ENCODE measurements around the gene HAGHL. TPM values are rescaled to one million over a fixed set of nuclear protein-coding genes. Genes with fewer than 3 reads are reported as not detected.

HAGHL gene
- total and polyA plus RNA-seq, 7 donors = 0.92 to 10.5 (median 3.6) TPM

DNA sequence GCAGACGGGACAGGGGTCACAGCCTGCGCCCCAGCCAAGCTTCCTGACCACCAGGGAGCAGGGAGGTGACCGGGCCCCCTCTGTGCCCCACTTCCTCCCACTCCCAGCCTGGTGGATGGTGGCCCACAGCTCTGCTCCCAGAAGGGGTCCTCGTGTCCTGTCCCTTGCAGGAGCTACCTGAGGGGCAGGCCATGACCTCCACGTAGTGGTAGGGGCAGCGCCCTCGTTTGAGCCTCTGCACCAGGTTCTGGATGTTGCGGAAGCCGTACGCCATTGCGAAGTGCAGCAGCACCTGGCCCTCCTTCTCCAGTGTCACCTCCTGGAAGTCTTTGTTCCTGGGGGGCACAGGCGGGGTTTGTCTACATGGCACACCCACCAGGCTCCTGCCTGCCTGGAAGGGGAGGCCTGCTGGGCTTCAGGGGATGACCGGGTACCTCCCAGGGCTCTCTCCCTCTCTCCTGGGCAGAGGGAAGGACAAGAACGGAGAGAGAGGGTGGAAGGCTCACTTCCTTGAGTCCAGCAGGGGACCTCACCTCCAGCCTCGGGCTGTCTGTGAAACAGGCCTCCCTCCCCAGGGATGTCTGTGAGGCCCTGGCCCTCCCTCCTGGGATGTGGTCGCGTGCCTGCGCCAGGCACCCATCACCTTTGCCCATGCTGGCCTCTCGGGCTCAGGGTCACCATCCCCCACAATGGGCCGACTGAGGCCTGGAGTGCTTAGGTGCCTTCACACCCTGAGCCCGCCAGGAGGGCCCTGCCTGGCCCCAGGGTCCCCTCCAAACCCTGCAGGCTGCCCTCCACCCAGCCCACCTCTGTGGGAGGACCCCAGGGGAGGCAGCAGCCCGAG, 4.0 kb downstream of the HAGHL start:
- peaks cover 6 to 42% (median 22%) of the 10 kb centered on the region in 4 donors for H3K36me3 ChIP-seq
- intact Hi-C loops (cut with DNase I) = no loop called here
- no peak overlapping the region for H3K4me3 ChIP-seq
- H3K27me3 ChIP-seq = peaks cover 23 to 35% (median 28%) of the 10 kb centered on the region in 3 donors
- peaks cover 0 to 31% (median 27%) of the 10 kb centered on the region in 4 donors for H3K4me1 ChIP-seq
- DNase-seq = no peak
- TF ChIP-seq, protein P1, sequence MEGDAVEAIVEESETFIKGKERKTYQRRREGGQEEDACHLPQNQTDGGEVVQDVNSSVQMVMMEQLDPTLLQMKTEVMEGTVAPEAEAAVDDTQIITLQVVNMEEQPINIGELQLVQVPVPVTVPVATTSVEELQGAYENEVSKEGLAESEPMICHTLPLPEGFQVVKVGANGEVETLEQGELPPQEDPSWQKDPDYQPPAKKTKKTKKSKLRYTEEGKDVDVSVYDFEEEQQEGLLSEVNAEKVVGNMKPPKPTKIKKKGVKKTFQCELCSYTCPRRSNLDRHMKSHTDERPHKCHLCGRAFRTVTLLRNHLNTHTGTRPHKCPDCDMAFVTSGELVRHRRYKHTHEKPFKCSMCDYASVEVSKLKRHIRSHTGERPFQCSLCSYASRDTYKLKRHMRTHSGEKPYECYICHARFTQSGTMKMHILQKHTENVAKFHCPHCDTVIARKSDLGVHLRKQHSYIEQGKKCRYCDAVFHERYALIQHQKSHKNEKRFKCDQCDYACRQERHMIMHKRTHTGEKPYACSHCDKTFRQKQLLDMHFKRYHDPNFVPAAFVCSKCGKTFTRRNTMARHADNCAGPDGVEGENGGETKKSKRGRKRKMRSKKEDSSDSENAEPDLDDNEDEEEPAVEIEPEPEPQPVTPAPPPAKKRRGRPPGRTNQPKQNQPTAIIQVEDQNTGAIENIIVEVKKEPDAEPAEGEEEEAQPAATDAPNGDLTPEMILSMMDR (IDR thresholded peaks at IDR 0.05) = no peak
- TF ChIP-seq POLR2AphosphoS5 (IDR thresholded peaks at IDR 0.05) (no peak), POLR2A (IDR thresholded peaks at IDR 0.05) (no peak), EP300 (IDR thresholded peaks at IDR 0.05) (no peak)
- H3K27ac ChIP-seq = no peak overlapping the region
- H3K9me3 ChIP-seq = no peaks in the 10 kb centered on the region
- 88 to 91% methylated on average over 22 of the region's 22 CpGs for WGBS, 2 donors

DNA sequence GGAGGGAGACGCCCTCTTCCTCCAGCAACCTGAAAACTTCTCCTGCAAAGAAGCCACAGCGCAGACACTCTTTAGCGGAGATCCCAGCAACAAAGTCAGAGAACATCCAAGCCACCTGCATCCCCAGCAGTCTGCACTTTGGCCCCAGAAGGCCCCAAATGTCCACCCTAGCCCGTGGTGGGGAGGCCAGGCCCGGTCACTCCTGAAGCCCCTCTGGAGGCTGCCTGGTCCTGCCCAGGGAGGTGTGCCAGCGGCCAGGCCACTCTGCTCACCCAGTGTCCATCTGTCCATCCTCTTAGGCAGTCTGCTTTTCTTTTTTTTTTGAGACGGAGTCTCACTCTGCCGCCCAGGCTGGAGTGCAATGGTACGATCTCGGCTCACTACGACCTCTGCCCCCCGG, 5.4 kb downstream of the HAGHL start:
- H3K36me3 ChIP-seq = peaks cover 20 to 57% (median 33%) of the 10 kb centered on the region in 4 donors
- H3K27ac ChIP-seq = no peak overlapping the region
- TF ChIP-seq EP300 (IDR thresholded peaks at IDR 0.05) (no peak), POLR2A (IDR thresholded peaks at IDR 0.05) (no peak), POLR2AphosphoS5 (IDR thresholded peaks at IDR 0.05) (no peak)
- TF ChIP-seq, protein P1 (IDR thresholded peaks at IDR 0.05) = no peak
- peaks cover 0 to 17% (median 16%) of the 10 kb centered on the region in 4 donors for H3K4me1 ChIP-seq
- 94 to 96% methylated on average over 12 of the region's 12 CpGs for WGBS, 2 donors
- no peak overlapping the region for H3K4me3 ChIP-seq
- H3K9me3 ChIP-seq = no peaks in the 10 kb centered on the region
- no peak for DNase-seq
- intact Hi-C loops (cut with DNase I) = no loop called here
- peaks cover 10 to 22% (median 14%) of the 10 kb centered on the region in 3 donors for H3K27me3 ChIP-seq

DNA sequence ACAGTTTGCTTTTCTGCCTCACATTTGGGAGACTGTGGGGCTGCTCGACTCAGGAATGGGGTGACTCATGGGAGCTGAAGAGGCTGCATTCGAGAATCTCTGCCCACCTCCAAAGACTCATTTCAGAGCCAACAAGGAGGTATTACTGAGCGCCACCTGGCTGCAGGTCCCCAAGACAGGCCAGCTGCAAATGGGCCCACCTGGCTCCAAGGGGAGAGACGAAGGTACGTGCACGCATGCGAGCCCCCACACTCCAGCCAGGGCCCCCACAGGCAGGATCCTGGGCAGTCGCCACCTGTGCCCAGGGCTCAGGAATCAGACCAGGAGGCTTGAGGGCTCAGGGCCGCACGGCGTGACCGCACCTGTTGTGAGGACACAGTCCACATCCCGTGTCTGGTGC, 6.0 kb downstream of the HAGHL start:
- intact Hi-C loops (cut with DNase I) = no loop called here
- peaks cover 4 to 15% (median 10%) of the 10 kb centered on the region in 3 donors for H3K27me3 ChIP-seq

DNA sequence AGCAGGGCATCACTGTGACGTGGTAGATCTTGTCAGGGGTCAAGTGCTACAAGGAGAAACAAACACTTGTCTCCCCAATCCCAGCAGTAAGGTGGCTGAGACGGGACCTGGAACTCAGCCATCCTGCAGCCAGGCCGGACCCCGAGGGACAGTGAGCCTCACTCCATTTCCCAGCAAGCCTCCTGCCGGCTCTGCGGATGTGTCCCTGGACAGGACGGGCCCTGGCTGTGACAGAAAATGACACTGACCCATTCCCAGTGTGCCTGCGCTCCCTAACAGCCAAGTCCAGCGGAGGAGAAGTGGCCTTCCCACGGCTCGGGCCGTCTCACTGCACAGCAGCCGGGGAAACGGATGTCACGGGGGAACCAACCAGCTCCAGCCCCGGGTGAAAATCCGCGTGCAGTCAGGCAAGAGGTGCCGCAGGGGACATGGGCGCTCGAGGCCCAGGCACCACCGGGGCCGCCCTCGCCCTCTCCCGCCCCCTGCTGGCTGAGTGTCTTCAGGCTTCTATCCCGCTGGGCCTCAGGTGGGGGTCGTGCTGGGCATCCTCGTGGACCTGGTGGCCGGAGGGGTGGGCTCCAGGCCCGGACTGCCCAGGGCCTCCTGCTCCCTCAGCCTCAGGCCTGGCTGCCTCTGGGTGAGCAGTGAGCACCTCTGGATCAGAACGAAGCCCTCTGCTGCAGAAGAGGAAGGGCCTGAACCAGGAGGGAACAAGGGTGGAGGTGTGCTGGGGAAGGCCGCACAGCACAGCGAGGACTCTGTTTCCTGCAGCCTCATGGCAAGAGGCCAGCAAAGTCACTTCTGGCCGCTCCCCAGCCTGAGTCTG, 6.7 kb downstream of the HAGHL start:
- intact Hi-C loops (cut with DNase I) = no loop called here
- peak; percentile 61 for DNase-seq
- WGBS, 2 donors = 87 to 90% methylated on average over 34 of the region's 34 CpGs
- Histone ChIP-seq H3K27me3 (peaks cover 0 to 9% (median 3%) of the 10 kb centered on the region in 3 donors), H3K27ac (no peak overlapping the region), H3K36me3 (peaks cover 28 to 67% (median 37%) of the 10 kb centered on the region in 4 donors), H3K9me3 (no peaks in the 10 kb centered on the region), H3K4me1 (peaks cover 0 to 4% (median 4%) of the 10 kb centered on the region in 4 donors), H3K4me3 (no peak overlapping the region)
- TF ChIP-seq POLR2A (IDR thresholded peaks at IDR 0.05) (no peak), EP300 (IDR thresholded peaks at IDR 0.05) (no peak), POLR2AphosphoS5 (IDR thresholded peaks at IDR 0.05) (no peak)
- TF ChIP-seq, protein P1 (IDR thresholded peaks at IDR 0.05) = peak in 1 of 4 experiments; percentile 24

More for the DNA sequence above, 6.0 kb downstream of the HAGHL start:
- Histone ChIP-seq H3K36me3 (peaks cover 26 to 63% (median 36%) of the 10 kb centered on the region in 4 donors), H3K4me1 (peaks cover 0 to 11% (median 10%) of the 10 kb centered on the region in 4 donors), H3K9me3 (no peaks in the 10 kb centered on the region), H3K4me3 (no peak overlapping the region), H3K27ac (no peak overlapping the region)
- DNase-seq = no peak
- TF ChIP-seq EP300 (IDR thresholded peaks at IDR 0.05) = no peak
- TF ChIP-seq POLR2A (IDR thresholded peaks at IDR 0.05) = no peak
- no peak for TF ChIP-seq POLR2AphosphoS5 (IDR thresholded peaks at IDR 0.05)
- TF ChIP-seq, protein P1 (IDR thresholded peaks at IDR 0.05) = no peak
- 89% methylated on average over 13 of the region's 13 CpGs for WGBS, 2 donors
